ENCODE data around the gene MCEMP1.

- TF ChIP-seq, protein P1, sequence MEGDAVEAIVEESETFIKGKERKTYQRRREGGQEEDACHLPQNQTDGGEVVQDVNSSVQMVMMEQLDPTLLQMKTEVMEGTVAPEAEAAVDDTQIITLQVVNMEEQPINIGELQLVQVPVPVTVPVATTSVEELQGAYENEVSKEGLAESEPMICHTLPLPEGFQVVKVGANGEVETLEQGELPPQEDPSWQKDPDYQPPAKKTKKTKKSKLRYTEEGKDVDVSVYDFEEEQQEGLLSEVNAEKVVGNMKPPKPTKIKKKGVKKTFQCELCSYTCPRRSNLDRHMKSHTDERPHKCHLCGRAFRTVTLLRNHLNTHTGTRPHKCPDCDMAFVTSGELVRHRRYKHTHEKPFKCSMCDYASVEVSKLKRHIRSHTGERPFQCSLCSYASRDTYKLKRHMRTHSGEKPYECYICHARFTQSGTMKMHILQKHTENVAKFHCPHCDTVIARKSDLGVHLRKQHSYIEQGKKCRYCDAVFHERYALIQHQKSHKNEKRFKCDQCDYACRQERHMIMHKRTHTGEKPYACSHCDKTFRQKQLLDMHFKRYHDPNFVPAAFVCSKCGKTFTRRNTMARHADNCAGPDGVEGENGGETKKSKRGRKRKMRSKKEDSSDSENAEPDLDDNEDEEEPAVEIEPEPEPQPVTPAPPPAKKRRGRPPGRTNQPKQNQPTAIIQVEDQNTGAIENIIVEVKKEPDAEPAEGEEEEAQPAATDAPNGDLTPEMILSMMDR (IDR thresholded peaks at IDR 0.05) = no peak
- TF ChIP-seq POLR2A (IDR thresholded peaks at IDR 0.05) (no peak), POLR2AphosphoS5 (IDR thresholded peaks at IDR 0.05) (no peak)
Observed at GRCh38 chr19:7729211-7729610, 52.3 kb downstream of the MCEMP1 start.
